H1 (cell line): Measurements from ENCODE around the gene LTBP3. TPM values are rescaled to one million over a fixed set of nuclear protein-coding genes. Genes with fewer than 3 reads are reported as not detected.
A peak's percentile ranks its signal among the peaks of the same experiment; 100 is the strongest.

Experiments
- CTCF ChIA-PET: fragments of 300-600 bp; sonication (Branson Sonifier 250); formaldehyde crosslinking; loops from one replicate; lab custom pipeline; 2021; ENCODE audit not compliant: partially characterized antibody; lab: Charles Lee
- POLR2A ChIA-PET: fragments of 300-600 bp; sonication (Branson Sonifier 250); formaldehyde crosslinking; loops from one replicate; lab custom pipeline; 2021; ENCODE audit warnings: inconsistent platforms; ENCODE audit not compliant: partially characterized antibody; lab: Charles Lee
- DNase-seq, 2 experiments: peaks; one replicate each; pipeline versions ENCODE4 v3.0.0 to v3.0.0-alpha.2; 2010 to 2022; ENCODE audit warnings: low spot score in 2 of 2, low read depth in 1 of 2, mixed read lengths in 1 of 2
- FAIRE-seq: peaks from 2 replicates; lab custom pipeline; 2011; peaks lifted over from hg19 to GRCh38; lab: Jason Lieb, UNC
- H2AFZ ChIP-seq: 2 replicates; pipeline ENCODE4 v1.8.1; 2012; ENCODE audit warnings: low read length, inconsistent platforms
- H2AK5ac ChIP-seq: 2 replicates; pipeline ENCODE4 v1.6.1; 2013; ENCODE audit warnings: low read depth, low read length
- H2BK120ac ChIP-seq: replicated peaks from 2 replicates; pipeline ENCODE3; 2013; ENCODE audit warnings: low read depth, low read length, inconsistent platforms
- H2BK12ac ChIP-seq: 2 replicates; pipeline ENCODE4 v1.6.1; 2013; ENCODE audit warnings: low read depth, low read length
- H2BK15ac ChIP-seq: 2 replicates; pipeline ENCODE4 v1.6.1; 2013; ENCODE audit warnings: low read length
- H2BK20ac ChIP-seq: 2 replicates; pipeline ENCODE4 v1.6.1; 2013; ENCODE audit warnings: low read length
- H2BK5ac ChIP-seq: 2 replicates; pipeline ENCODE4 v1.6.1; 2013; ENCODE audit warnings: low read depth, low read length
- H3K14ac ChIP-seq: 2 replicates; pipeline ENCODE4 v1.6.1; 2013; ENCODE audit warnings: inconsistent platforms; ENCODE audit not compliant: insufficient read length
- H3K18ac ChIP-seq: 2 replicates; pipeline ENCODE4 v1.6.1; 2013; ENCODE audit warnings: low read length; ENCODE audit errors: extremely low read depth
- H3K23ac ChIP-seq: 2 replicates; pipeline ENCODE4 v1.6.1; 2013; ENCODE audit warnings: inconsistent platforms; ENCODE audit not compliant: insufficient read length
- H3K23me2 ChIP-seq: 2 replicates; pipeline ENCODE4 v1.6.1; 2013; ENCODE audit warnings: low read depth, low read length
- H3K27ac ChIP-seq: 2 replicates; pipeline ENCODE4 v1.6.1; 2011; ENCODE audit warnings: low read depth, low read length, inconsistent platforms
- H3K27me3 ChIP-seq, 4 experiments: replicated peaks in 1 of 4; 1 replicate in 1 of 4; 2 replicates in 3 of 4; pipeline versions ENCODE4 v1.6.1 to v1.8.1; 2011 to 2013; ENCODE audit warnings: low read length in 3 of 4, mild to moderate bottlenecking in 3 of 4, inconsistent platforms in 2 of 4, mixed read lengths in 2 of 4, moderate library complexity in 1 of 4; ENCODE audit not compliant: control insufficient read depth in 3 of 4, insufficient read depth in 3 of 4; ENCODE audit errors: extremely low read depth in 1 of 4
- H3K36me3 ChIP-seq, 4 experiments: 2 replicates each; pipeline versions ENCODE4 v1.6.1 to v1.8.1; 2011 to 2013; ENCODE audit warnings: mild to moderate bottlenecking in 4 of 4, low read length in 3 of 4, moderate library complexity in 2 of 4, control low read depth in 1 of 4, inconsistent platforms in 1 of 4; ENCODE audit not compliant: insufficient read depth in 4 of 4, control insufficient read depth in 2 of 4
- H3K4ac ChIP-seq: replicated peaks from 2 replicates; pipeline ENCODE3; 2013; ENCODE audit warnings: low read length, low read depth, mixed read lengths, inconsistent platforms; ENCODE audit not compliant: insufficient read length
- H3K4me1 ChIP-seq, 4 experiments: replicated peaks in 1 of 4; 1 replicate in 1 of 4; 2 replicates in 3 of 4; pipeline versions ENCODE4 v1.6.1 to v1.8.1; 2011 to 2013; ENCODE audit warnings: low read length in 3 of 4, inconsistent platforms in 2 of 4, mixed read lengths in 1 of 4; ENCODE audit not compliant: insufficient read depth in 4 of 4, control insufficient read depth in 3 of 4
- H3K4me2 ChIP-seq, 2 experiments: 2 replicates each; pipeline versions ENCODE4 v1.6.1 to v1.8.1; 2011 to 2013; ENCODE audit warnings: low read depth in 2 of 2, low read length in 2 of 2, control low read depth in 1 of 2, inconsistent platforms in 1 of 2, mild to moderate bottlenecking in 1 of 2; ENCODE audit not compliant: insufficient read depth in 1 of 2
- H3K4me3 ChIP-seq, 4 experiments: fragments of 200-600, 300-600 bp in 1 of 4; sonication (generic), shearing (Covaris generic), sonication (Bioruptor Twin) in 1 of 4; 2 replicates each; pipeline versions ENCODE4 v1.5.1 to v1.8.1; 2011 to 2016; ENCODE audit warnings: low read length in 4 of 4, low read depth in 3 of 4, control low read depth in 2 of 4, inconsistent platforms in 2 of 4, mild to moderate bottlenecking in 2 of 4, mixed read lengths in 1 of 4, moderate library complexity in 1 of 4; ENCODE audit not compliant: insufficient read depth in 2 of 4; ENCODE audit errors: extremely low read depth in 1 of 4
- H3K56ac ChIP-seq: replicated peaks from 2 replicates; pipeline ENCODE3; 2013; ENCODE audit warnings: low read depth, mild to moderate bottlenecking, mixed read lengths, low read length, inconsistent platforms; ENCODE audit not compliant: insufficient read length
- H3K79me1 ChIP-seq: 2 replicates; pipeline ENCODE4 v1.6.1; 2013; ENCODE audit warnings: low read depth, low read length, control low read depth
- H3K79me2 ChIP-seq, 2 experiments: 2 replicates each; pipeline versions ENCODE4 v1.6.1 to v1.8.1; 2012 to 2013; ENCODE audit warnings: low read length in 2 of 2, mild to moderate bottlenecking in 2 of 2, inconsistent platforms in 1 of 2; ENCODE audit not compliant: insufficient read depth in 2 of 2, control insufficient read depth in 1 of 2
- H3K9ac ChIP-seq, 4 experiments: replicated peaks in 1 of 4; 1 replicate in 1 of 4; 2 replicates in 3 of 4; pipeline versions ENCODE4 v1.6.1 to v1.8.1; 2011 to 2013; ENCODE audit warnings: low read depth in 3 of 4, low read length in 3 of 4, control low read depth in 2 of 4, mild to moderate bottlenecking in 2 of 4, moderate library complexity in 2 of 4, inconsistent platforms in 1 of 4; ENCODE audit errors: extremely low read depth in 1 of 4
- H3K9me3 ChIP-seq, 2 experiments: 2 replicates each; pipeline versions ENCODE4 v1.6.1 to v1.8.1; 2012 to 2013; ENCODE audit warnings: mild to moderate bottlenecking in 2 of 2, moderate library complexity in 2 of 2, control low read depth in 1 of 2, inconsistent platforms in 1 of 2, low read depth in 1 of 2, low read length in 1 of 2, mixed read lengths in 1 of 2; ENCODE audit not compliant: insufficient read depth in 2 of 2
- H4K20me1 ChIP-seq, 2 experiments: replicated peaks in 1 of 2; 2 replicates each; pipeline versions ENCODE3 to v1.8.1; 2011 to 2013; ENCODE audit warnings: inconsistent platforms in 2 of 2, low read length in 2 of 2, mild to moderate bottlenecking in 1 of 2; ENCODE audit not compliant: insufficient read depth in 2 of 2, control insufficient read depth in 1 of 2
- H4K5ac ChIP-seq: 2 replicates; pipeline ENCODE4 v1.6.1; 2013; ENCODE audit warnings: low read length, low read depth, mixed read lengths, inconsistent platforms; ENCODE audit not compliant: insufficient read length
- H4K8ac ChIP-seq: 2 replicates; pipeline ENCODE4 v1.8.0; 2013; ENCODE audit warnings: mild to moderate bottlenecking, moderate library complexity, low read length, inconsistent platforms; ENCODE audit not compliant: insufficient read depth; ENCODE audit errors: extremely low read depth
- H4K91ac ChIP-seq: replicated peaks from 2 replicates; pipeline ENCODE3; 2013; ENCODE audit warnings: low read length, mixed read lengths, inconsistent platforms; ENCODE audit not compliant: insufficient read length
- BCL11A ChIP-seq, 2 experiments: IDR thresholded peaks; one replicate each; pipeline ENCODE4 v1.6.1; 2011; ENCODE audit warnings: low read depth in 2 of 2, low read length in 2 of 2, mild to moderate bottlenecking in 2 of 2
- GABPA ChIP-seq: IDR thresholded peaks from 2 replicates; pipeline ENCODE4 v1.6.1; 2011; ENCODE audit warnings: mild to moderate bottlenecking, low read length, moderate library complexity, borderline replicate concordance; ENCODE audit not compliant: insufficient read depth
- NRF1 ChIP-seq: IDR thresholded peaks from 2 replicates; pipeline ENCODE4 v1.6.1; 2011; ENCODE audit warnings: mild to moderate bottlenecking, low read depth, low read length, improper control_type of control experiment
- POLR2AphosphoS5 ChIP-seq: IDR thresholded peaks from 2 replicates; pipeline ENCODE4 v1.6.1; 2011; ENCODE audit warnings: low read depth, low read length
- POU5F1 ChIP-seq: IDR thresholded peaks from 2 replicates; pipeline ENCODE4 v1.6.1; 2011; ENCODE audit warnings: low read depth, mild to moderate bottlenecking, low read length, moderate library complexity
- SIN3A ChIP-seq, 2 experiments: IDR thresholded peaks in 1 of 2; conservative IDR thresholded peaks in 1 of 2; 2 replicates each; pipeline ENCODE4 v1.6.1; 2011 to 2012; ENCODE audit warnings: low read length in 2 of 2, improper control_type of control experiment in 1 of 2, low read depth in 1 of 2, mild to moderate bottlenecking in 1 of 2
- WGBS, 2 experiments: shearing (Covaris generic) in 1 of 2; methylation state at CpG; one replicate each; pipeline versions ENCODE4 v1.1.6 to v1.1.7; 2013 to 2015; ENCODE audit warnings: low lambda C conversion rate in 2 of 2, mixed read lengths in 2 of 2, inconsistent platforms in 1 of 2, low coverage in 1 of 2, missing lambda C conversion rate in 1 of 2; ENCODE audit not compliant: insufficient replicate concordance in 2 of 2, insufficient coverage in 1 of 2, insufficient read length in 1 of 2; ENCODE audit errors: extremely low coverage in 1 of 2, missing lambda C conversion rate in 1 of 2; 5-methylcytosine and 5-hydroxymethylcytosine counted together
- polyA plus RNA-seq, 7 experiments: library from polyadenylated mRNA; depleted of rRNA in 3 of 7; stranded (reverse) in 5 of 7; unstranded in 2 of 7; fragments of >200 nt in 5 of 7; fragments of 200-250 nt in 2 of 7; gene quantifications; 1 replicate in 5 of 7; 2 replicates in 1 of 7; 4 replicates in 1 of 7; pipeline versions ENCODE4 v1.2.1 to v1.2.3, GENCODE V29; 2011 to 2013; ENCODE audit warnings: missing spikeins in 2 of 7, mixed read lengths in 2 of 7
- total RNA-seq: library from RNA; stranded (reverse); fragmentation: NEBNext Ultra II Directional; extraction: Animal tissue kit (Norgen Biotek cat#: 25700); gene quantifications from 2 replicates; pipeline ENCODE4 v1.2.1, GENCODE V29; 2021
- TF ChIP-seq, protein P1 (sequence below): IDR thresholded peaks from 2 replicates; pipeline ENCODE4 v1.6.1; 2012; ENCODE audit warnings: low read length, inconsistent platforms
- TF ChIP-seq, protein P2 (sequence below): IDR thresholded peaks from 2 replicates; pipeline ENCODE4 v1.6.1; 2011; ENCODE audit warnings: low read length, improper control_type of control experiment

LTBP3 gene
- total and polyA plus RNA-seq, 2 of the 8 experiments (the other 6 are each of a cell fraction or from before 2014, with no cell fraction given): 12.8 to 17.8 TPM

DNA sequence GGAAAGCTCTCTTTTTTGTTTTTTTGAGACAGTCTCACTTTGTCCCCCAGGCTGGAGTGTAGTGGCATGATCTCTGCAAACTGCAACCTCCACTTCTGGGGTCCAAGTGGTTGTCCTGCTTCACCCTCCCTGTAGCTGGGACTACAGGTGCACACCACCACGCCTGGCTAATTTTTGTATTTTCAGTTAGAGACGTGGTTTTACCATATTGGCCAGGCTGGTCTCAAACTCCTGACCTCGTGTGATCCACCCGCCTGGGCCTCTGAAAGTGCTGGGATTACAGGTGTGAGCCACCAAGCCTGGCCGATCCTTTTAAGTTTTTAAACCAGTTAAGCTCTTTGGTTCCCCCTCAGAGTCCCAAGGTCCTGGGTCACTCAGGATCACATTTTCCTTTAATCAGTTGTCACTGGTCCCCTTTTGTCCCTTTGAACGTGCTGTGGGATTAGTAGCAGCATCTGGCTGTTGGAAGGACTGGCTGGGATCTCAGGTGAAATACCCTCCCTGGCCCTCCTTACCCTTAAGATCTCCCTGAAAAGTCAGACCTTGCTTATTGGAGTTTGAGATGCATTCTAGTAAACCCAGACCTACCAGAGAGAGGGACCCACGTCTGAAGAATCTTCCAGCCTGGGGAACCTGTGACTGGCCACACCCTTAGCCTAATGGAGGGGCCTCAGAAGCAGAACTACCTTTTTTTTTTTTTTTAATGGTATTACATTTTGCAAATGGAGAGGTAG lies 51.2 kb downstream of the LTBP3 start:
- WGBS, 2 experiments: 59% methylated on average over 7 of the region's 7 CpGs; no CpG with 5 or more reads in 1 of the 2 experiments
- no peak overlapping the region for H3K56ac ChIP-seq
- no peak overlapping the region for H2BK120ac ChIP-seq
- peak overlapping the region in 1 of 2 experiments; percentile 12; a peak in 1 of 4 replicates for H3K4me2 ChIP-seq
- POLR2A ChIA-PET: interaction anchor here (0.6 to 29.8 kb wide), 32 partner anchors 2 to 450 kb away, joined by 3 to 1569 read pairs (median 6); partner anchors contain the start of genes DPF2, FAM89B, FRMD8 and MALAT1
- H3K4me1 ChIP-seq: peaks cover 0 to 7% (median 3%) of the 10 kb centered on the region in 4 experiments; a peak in 4 of 7 replicates
- no peak overlapping the region for H3K23ac ChIP-seq
- H4K91ac ChIP-seq: no peak overlapping the region
- no peak overlapping the region for H3K4me3 ChIP-seq
- no peak overlapping the region for H2AK5ac ChIP-seq
- H2BK5ac ChIP-seq: no peak overlapping the region
- H4K20me1 ChIP-seq: peaks cover 31 to 35% of the 10 kb centered on the region in 2 experiments
- H4K5ac ChIP-seq: no peak overlapping the region
- no peaks in the 10 kb centered on the region for H3K27me3 ChIP-seq
- peaks cover 35 to 48% (median 42%) of the 10 kb centered on the region in 4 experiments for H3K36me3 ChIP-seq
- H3K79me2 ChIP-seq: peaks cover 29 to 45% of the 10 kb centered on the region in 2 experiments
- H3K4ac ChIP-seq: no peak overlapping the region
- no peak overlapping the region for H2BK15ac ChIP-seq
- no peak overlapping the region for H3K14ac ChIP-seq
- H3K9me3 ChIP-seq: no peaks in the 10 kb centered on the region
- no peak overlapping the region for H2AFZ ChIP-seq
- no peak overlapping the region for H3K18ac ChIP-seq
- H3K23me2 ChIP-seq: no peaks in the 10 kb centered on the region; the same call in 1 of the 2 replicates
- FAIRE-seq (no peak), DNase-seq (peak in 1 of 2 experiments; percentile 63)
- no peak overlapping the region for H3K27ac ChIP-seq
- no peak overlapping the region for H2BK20ac ChIP-seq
- CTCF ChIA-PET: interaction anchor here (0.8 to 29.0 kb wide), 9 partner anchors 13 to 140 kb away, joined by 3 to 809 read pairs (median 4); partner anchors contain the start of gene MALAT1
- no peak overlapping the region for H4K8ac ChIP-seq
- H3K79me1 ChIP-seq: no peaks in the 10 kb centered on the region
- H3K9ac ChIP-seq: no peak overlapping the region
- H2BK12ac ChIP-seq: no peak overlapping the region
- TF ChIP-seq, protein P1, sequence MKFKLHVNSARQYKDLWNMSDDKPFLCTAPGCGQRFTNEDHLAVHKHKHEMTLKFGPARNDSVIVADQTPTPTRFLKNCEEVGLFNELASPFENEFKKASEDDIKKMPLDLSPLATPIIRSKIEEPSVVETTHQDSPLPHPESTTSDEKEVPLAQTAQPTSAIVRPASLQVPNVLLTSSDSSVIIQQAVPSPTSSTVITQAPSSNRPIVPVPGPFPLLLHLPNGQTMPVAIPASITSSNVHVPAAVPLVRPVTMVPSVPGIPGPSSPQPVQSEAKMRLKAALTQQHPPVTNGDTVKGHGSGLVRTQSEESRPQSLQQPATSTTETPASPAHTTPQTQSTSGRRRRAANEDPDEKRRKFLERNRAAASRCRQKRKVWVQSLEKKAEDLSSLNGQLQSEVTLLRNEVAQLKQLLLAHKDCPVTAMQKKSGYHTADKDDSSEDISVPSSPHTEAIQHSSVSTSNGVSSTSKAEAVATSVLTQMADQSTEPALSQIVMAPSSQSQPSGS: peak; percentile 90
- TF ChIP-seq, protein P2, sequence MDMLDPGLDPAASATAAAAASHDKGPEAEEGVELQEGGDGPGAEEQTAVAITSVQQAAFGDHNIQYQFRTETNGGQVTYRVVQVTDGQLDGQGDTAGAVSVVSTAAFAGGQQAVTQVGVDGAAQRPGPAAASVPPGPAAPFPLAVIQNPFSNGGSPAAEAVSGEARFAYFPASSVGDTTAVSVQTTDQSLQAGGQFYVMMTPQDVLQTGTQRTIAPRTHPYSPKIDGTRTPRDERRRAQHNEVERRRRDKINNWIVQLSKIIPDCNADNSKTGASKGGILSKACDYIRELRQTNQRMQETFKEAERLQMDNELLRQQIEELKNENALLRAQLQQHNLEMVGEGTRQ: no peak
- TF ChIP-seq GABPA: 0 out of 2 replicates have a peak, but pooled peaks have one; percentile 32
- TF ChIP-seq BCL11A (IDR thresholded peaks at IDR 0.05; ENCODE audit: low read depth in 2 of 2, low read length in 2 of 2): peak in 1 of 2 experiments; percentile 48
- peak; percentile 99 for TF ChIP-seq POLR2AphosphoS5
- TF ChIP-seq NRF1: no peak; the same call in 1 of the 2 replicates
- peak in 1 of 2 experiments; percentile 97; a peak in 2 of 4 replicates for TF ChIP-seq SIN3A (conservative IDR thresholded peaks at IDR 0.05 in 1 of 2, IDR thresholded peaks at IDR 0.05 in 1 of 2; ENCODE audit: low read depth in 1 of 2, low read length in 2 of 2)
- 0 out of 2 replicates have a peak, but pooled peaks have one; percentile 1 for TF ChIP-seq POU5F1
